Suprapubic skin (tissue), 4 donors: ENCODE measurements around the gene RERE. TPM values are rescaled to one million over a fixed set of nuclear protein-coding genes. Genes with fewer than 3 reads are reported as not detected.

ENCODE experiments used
- DNase-seq, 2 donors: peaks; one replicate each; pipeline ENCODE4 v3.0.0-alpha.2; 2019; ENCODE audit warnings: low spot score in 2 of 2
- H3K27ac ChIP-seq: fragments of 200-600 bp; sonication (generic); one replicate; pipeline ENCODE4 v1.5.1; 2019
- H3K27me3 ChIP-seq: fragments of 200-600 bp; sonication (generic); one replicate; pipeline ENCODE4 v1.5.1; 2019
- H3K36me3 ChIP-seq: fragments of 200-600 bp; sonication (generic); one replicate; pipeline ENCODE4 v1.5.1; 2019
- H3K4me1 ChIP-seq: fragments of 200-600 bp; sonication (generic); one replicate; pipeline ENCODE4 v1.5.1; 2019
- H3K4me3 ChIP-seq: fragments of 200-600 bp; sonication (generic); one replicate; pipeline ENCODE4 v1.5.1; 2019; ENCODE audit warnings: mild to moderate bottlenecking
- H3K9me3 ChIP-seq: fragments of 200-600 bp; sonication (generic); one replicate; pipeline ENCODE4 v1.5.1; 2019
- CTCF ChIP-seq, 2 donors: fragments of 200-600 bp in 1 of 2; fragments of 450-650 bp in 1 of 2; sonication (generic) in 1 of 2; IDR thresholded peaks; one replicate each; pipeline ENCODE4 v1.5.1; 2016 to 2019; ENCODE audit warnings: antibody characterized with exemption in 2 of 2, mild to moderate bottlenecking in 1 of 2, moderate library complexity in 1 of 2
- EP300 ChIP-seq: sonication (generic); formaldehyde crosslinking; IDR thresholded peaks from one replicate; pipeline ENCODE4 v1.6.1; 2017; ENCODE audit warnings: antibody characterized with exemption
- POLR2A ChIP-seq, 2 donors: fragments of 450-650 bp; IDR thresholded peaks; one replicate each; pipeline ENCODE4 v1.6.1; 2017; ENCODE audit warnings: antibody characterized with exemption in 2 of 2, mild to moderate bottlenecking in 2 of 2, moderate library complexity in 2 of 2
- POLR2AphosphoS5 ChIP-seq, 3 donors: sonication (generic); formaldehyde crosslinking; IDR thresholded peaks; one replicate each; pipeline ENCODE4 v1.6.1; 2017; ENCODE audit warnings: antibody characterized with exemption in 3 of 3
- WGBS: methylation state at CpG from one replicate; pipeline ENCODE4 v1.1.5; 2018; 5-methylcytosine and 5-hydroxymethylcytosine counted together
- total RNA-seq, 4 donors: library from RNA; depleted of rRNA; stranded (reverse); fragments of >200 nt; gene quantifications; one replicate each; pipeline ENCODE4 v1.1.0, GENCODE V29; 2016

The RERE gene
- total RNA-seq, 4 donors from 2014 or later, result 43.4 to 113 (median 83.3) TPM

- H3K36me3 ChIP-seq, result peaks cover 4% of the 10 kb centered on the region
- H3K27ac ChIP-seq, result no peak overlapping the region
- 94% methylated on average over 17 of the region's 21 CpGs for WGBS
- H3K27me3 ChIP-seq, result no peaks in the 10 kb centered on the region
- no peak for DNase-seq
- TF ChIP-seq CTCF (IDR thresholded peaks at IDR 0.05), result no peak
- no peak for TF ChIP-seq POLR2A (IDR thresholded peaks at IDR 0.05)
- no peak for TF ChIP-seq EP300
- TF ChIP-seq POLR2AphosphoS5 (IDR thresholded peaks at IDR 0.05), result no peak
- no peaks in the 10 kb centered on the region for H3K9me3 ChIP-seq
- no peak overlapping the region for H3K4me3 ChIP-seq
- H3K4me1 ChIP-seq, result peaks cover 5% of the 10 kb centered on the region
Measured at GRCh38 chr1:8552820-8553397, 264.5 kb downstream of the RERE start.

GRCh38 chr1:8551613-8552489, 265.6 kb downstream of the RERE start:
- Histone ChIP-seq H3K4me1 (peaks cover 5% of the 10 kb centered on the region), H3K36me3 (peaks cover 4% of the 10 kb centered on the region), H3K9me3 (no peaks in the 10 kb centered on the region), H3K4me3 (no peak overlapping the region), H3K27ac (no peak overlapping the region), H3K27me3 (no peaks in the 10 kb centered on the region)
- DNase-seq, result no peak
- WGBS, result 68% methylated on average over 6 of the region's 6 CpGs
- TF ChIP-seq POLR2A (IDR thresholded peaks at IDR 0.05) (no peak), EP300 (no peak), CTCF (IDR thresholded peaks at IDR 0.05) (no peak), POLR2AphosphoS5 (IDR thresholded peaks at IDR 0.05) (no peak)

- Histone ChIP-seq H3K27ac (no peak overlapping the region), H3K27me3 (no peaks in the 10 kb centered on the region), H3K36me3 (peaks cover 4% of the 10 kb centered on the region), H3K9me3 (no peaks in the 10 kb centered on the region), H3K4me1 (peaks cover 5% of the 10 kb centered on the region), H3K4me3 (no peak overlapping the region)
- DNase-seq, result no peak
- TF ChIP-seq POLR2AphosphoS5 (IDR thresholded peaks at IDR 0.05), result no peak
- no peak for TF ChIP-seq CTCF (IDR thresholded peaks at IDR 0.05)
- no peak for TF ChIP-seq EP300
- no peak for TF ChIP-seq POLR2A (IDR thresholded peaks at IDR 0.05)
- 86% methylated on average over 3 of the region's 3 CpGs for WGBS
Measured at GRCh38 chr1:8551057-8551456, 266.4 kb downstream of the RERE start.

GRCh38 chr1:8547791-8548190, 269.6 kb downstream of the RERE start:
- no peak for TF ChIP-seq POLR2A (IDR thresholded peaks at IDR 0.05)
- TF ChIP-seq EP300, result no peak
- no peak for TF ChIP-seq POLR2AphosphoS5 (IDR thresholded peaks at IDR 0.05)
- TF ChIP-seq CTCF (IDR thresholded peaks at IDR 0.05), result no peak
- DNase-seq, result no peak
- H3K27ac ChIP-seq, result no peak overlapping the region
- 91% methylated on average over 4 of the region's 4 CpGs for whole genome bisulfite sequencing
- H3K9me3 ChIP-seq, result no peaks in the 10 kb centered on the region
- no peaks in the 10 kb centered on the region for H3K27me3 ChIP-seq
- H3K4me1 ChIP-seq, result no peaks in the 10 kb centered on the region
- no peak overlapping the region for H3K4me3 ChIP-seq
- H3K36me3 ChIP-seq, result peaks cover 10% of the 10 kb centered on the region

DNA sequence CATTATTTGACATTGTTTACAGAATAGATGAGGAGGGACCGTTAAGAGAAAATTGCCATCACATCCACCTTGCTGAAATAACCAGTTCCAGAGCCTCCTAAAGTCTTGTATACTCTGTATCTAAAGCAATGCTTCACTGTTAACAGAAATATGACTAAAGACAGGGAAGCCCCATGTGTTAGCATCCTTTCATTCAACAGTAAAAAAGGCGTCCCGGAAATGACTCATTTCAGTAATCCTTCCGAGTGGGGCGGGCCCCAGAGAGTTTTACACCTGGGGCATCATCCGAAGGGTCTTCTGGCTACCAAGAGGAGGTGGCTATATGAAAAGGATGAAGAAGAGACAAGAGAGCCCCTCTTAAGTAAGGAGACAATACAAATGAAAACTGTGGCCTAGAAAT, 272.4 kb downstream of the RERE start:
- WGBS, result 94% methylated on average over 6 of the region's 6 CpGs
- no peak for TF ChIP-seq EP300
- no peak for TF ChIP-seq CTCF (IDR thresholded peaks at IDR 0.05)
- no peak for TF ChIP-seq POLR2AphosphoS5 (IDR thresholded peaks at IDR 0.05)
- no peak for TF ChIP-seq POLR2A (IDR thresholded peaks at IDR 0.05)
- no peaks in the 10 kb centered on the region for H3K27me3 ChIP-seq

More for the DNA sequence above, 272.4 kb downstream of the RERE start:
- H3K9me3 ChIP-seq, result no peaks in the 10 kb centered on the region
- no peak overlapping the region for H3K27ac ChIP-seq
- no peak overlapping the region for H3K4me3 ChIP-seq
- peaks cover 4% of the 10 kb centered on the region for H3K4me1 ChIP-seq
- H3K36me3 ChIP-seq, result peaks cover 6% of the 10 kb centered on the region
- DNase-seq, result no peak
